HG03439 (cell line): Measurements from ENCODE around the gene LDLR.
"Not testable (repeated sequence)": the region's sequence is repeated elsewhere in the genome, so short reads cannot be mapped to it uniquely, and the experiment has no call there.

Source experiments
- ATAC-seq: cut with Tn5 transposase; IDR thresholded peaks from one replicate; pipeline ENCODE4 v1.9.1; 2021; ENCODE audit warnings: mild to moderate bottlenecking, moderate library complexity; ENCODE audit not compliant: unreplicated experiment

LDLR gene

GRCh38 chr19:11138601-11139300 lies 49.5 kb downstream of the LDLR start:
- no peak for ATAC-seq

- not testable (repeated sequence) for ATAC-seq
Measured at GRCh38 chr19:11140023-11140538, 50.8 kb downstream of the LDLR start.

GRCh38 chr19:11140896-11141295 lies 51.6 kb downstream of the LDLR start:
- no peak for ATAC-seq

GRCh38 chr19:11141937-11142527 lies 52.8 kb downstream of the LDLR start:
- ATAC-seq = no peak

GRCh38 chr19:11142528-11143171 lies 53.4 kb downstream of the LDLR start:
- ATAC-seq = no peak

GRCh38 chr19:11145536-11145924 lies 56.3 kb downstream of the LDLR start:
- ATAC-seq = no peak

GRCh38 chr19:11148001-11148400 lies 58.7 kb downstream of the LDLR start:
- no peak for ATAC-seq

- no peak for ATAC-seq
Measured at GRCh38 chr19:11151181-11151580, 61.9 kb downstream of the LDLR start.

GRCh38 chr19:11152318-11153062 lies 63.2 kb downstream of the LDLR start:
- no peak for ATAC-seq

- no peak for ATAC-seq
Measured at GRCh38 chr19:11154683-11155047, 65.4 kb downstream of the LDLR start.

- ATAC-seq = peak; percentile 97
Measured at GRCh38 chr19:11155373-11156120, 66.3 kb downstream of the LDLR start, which contains the start of gene SPC24. Gene SPC24, minus strand, starts transcription at chr19:11155782. Its CDS starts 6 bp downstream, at chr19:11155776.

- ATAC-seq = no peak
Measured at GRCh38 chr19:11159598-11160439, 70.6 kb downstream of the LDLR start.

- ATAC-seq = not testable (repeated sequence)
Measured at GRCh38 chr19:11160440-11160768, 71.1 kb downstream of the LDLR start.

- no peak for ATAC-seq
Measured at GRCh38 chr19:11164296-11164695, 75.0 kb downstream of the LDLR start.

- no peak for ATAC-seq
Measured at GRCh38 chr19:11164879-11165406, 75.7 kb downstream of the LDLR start.

GRCh38 chr19:11165486-11166030 lies 76.3 kb downstream of the LDLR start:
- no peak for ATAC-seq

GRCh38 chr19:11166281-11167142 lies 77.2 kb downstream of the LDLR start:
- no peak for ATAC-seq

GRCh38 chr19:11168568-11168967 lies 79.3 kb downstream of the LDLR start:
- ATAC-seq = no peak
